WI38 (cell line): ENCODE data around the gene ITPR3.

Experiments used
- H3K4me3 ChIP-seq: 2 replicates; pipeline ENCODE4 v1.5.1; 2011; ENCODE audit warnings: low read depth, mild to moderate bottlenecking, control low read depth, low read length
- TF ChIP-seq, protein P1 (sequence below): IDR thresholded peaks from 2 replicates; pipeline ENCODE4 v1.5.1; 2012; ENCODE audit warnings: low read depth, mild to moderate bottlenecking, control low read depth, low read length

Gene ITPR3

DNA sequence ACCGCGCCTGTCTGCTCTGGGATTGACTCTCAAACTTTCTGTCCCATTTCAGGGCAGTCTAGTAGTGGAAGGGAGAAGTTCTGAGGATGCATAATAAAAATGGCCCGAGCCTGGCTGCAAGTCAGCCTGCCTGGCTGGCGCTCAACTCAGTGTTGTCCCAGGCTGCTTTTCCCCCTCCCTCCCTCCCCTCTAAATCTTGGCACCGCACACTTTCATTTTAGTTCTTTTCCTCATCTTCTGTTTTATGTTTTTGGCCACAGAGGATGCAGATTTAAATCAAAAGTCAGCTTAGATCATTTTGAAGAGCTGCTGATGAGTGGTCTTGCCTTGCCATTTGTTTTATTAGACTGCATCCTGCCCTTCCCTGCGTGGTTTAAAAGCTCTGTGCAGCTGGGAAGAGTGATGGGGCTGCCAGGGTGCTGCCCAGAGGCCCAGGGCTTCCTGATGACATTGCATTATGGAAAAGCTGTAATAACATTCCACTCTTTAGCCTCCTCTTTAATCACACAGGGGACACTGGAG lies 96.9 kb downstream of the ITPR3 start:
- TF ChIP-seq, protein P1, sequence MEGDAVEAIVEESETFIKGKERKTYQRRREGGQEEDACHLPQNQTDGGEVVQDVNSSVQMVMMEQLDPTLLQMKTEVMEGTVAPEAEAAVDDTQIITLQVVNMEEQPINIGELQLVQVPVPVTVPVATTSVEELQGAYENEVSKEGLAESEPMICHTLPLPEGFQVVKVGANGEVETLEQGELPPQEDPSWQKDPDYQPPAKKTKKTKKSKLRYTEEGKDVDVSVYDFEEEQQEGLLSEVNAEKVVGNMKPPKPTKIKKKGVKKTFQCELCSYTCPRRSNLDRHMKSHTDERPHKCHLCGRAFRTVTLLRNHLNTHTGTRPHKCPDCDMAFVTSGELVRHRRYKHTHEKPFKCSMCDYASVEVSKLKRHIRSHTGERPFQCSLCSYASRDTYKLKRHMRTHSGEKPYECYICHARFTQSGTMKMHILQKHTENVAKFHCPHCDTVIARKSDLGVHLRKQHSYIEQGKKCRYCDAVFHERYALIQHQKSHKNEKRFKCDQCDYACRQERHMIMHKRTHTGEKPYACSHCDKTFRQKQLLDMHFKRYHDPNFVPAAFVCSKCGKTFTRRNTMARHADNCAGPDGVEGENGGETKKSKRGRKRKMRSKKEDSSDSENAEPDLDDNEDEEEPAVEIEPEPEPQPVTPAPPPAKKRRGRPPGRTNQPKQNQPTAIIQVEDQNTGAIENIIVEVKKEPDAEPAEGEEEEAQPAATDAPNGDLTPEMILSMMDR: no peak
- H3K4me3 ChIP-seq: no peak overlapping the region

GRCh38 chr6:33718713-33719112 lies 97.6 kb downstream of the ITPR3 start:
- H3K4me3 ChIP-seq: no peak overlapping the region
- TF ChIP-seq, protein P1: no peak

- TF ChIP-seq, protein P1: no peak
- no peak overlapping the region for H3K4me3 ChIP-seq
These were observed 98.3 kb downstream of the ITPR3 start for GRCh38 chr6:33719326-33719987.

GRCh38 chr6:33720998-33721397 lies 99.9 kb downstream of the ITPR3 start:
- H3K4me3 ChIP-seq: no peak overlapping the region
- TF ChIP-seq, protein P1: no peak

GRCh38 chr6:33721508-33721907 lies 100.4 kb downstream of the ITPR3 start:
- no peak overlapping the region for H3K4me3 ChIP-seq
- TF ChIP-seq, protein P1: no peak

- TF ChIP-seq, protein P1: no peak
- no peak overlapping the region for H3K4me3 ChIP-seq
These were observed 101.0 kb downstream of the ITPR3 start for GRCh38 chr6:33722103-33722623.

DNA sequence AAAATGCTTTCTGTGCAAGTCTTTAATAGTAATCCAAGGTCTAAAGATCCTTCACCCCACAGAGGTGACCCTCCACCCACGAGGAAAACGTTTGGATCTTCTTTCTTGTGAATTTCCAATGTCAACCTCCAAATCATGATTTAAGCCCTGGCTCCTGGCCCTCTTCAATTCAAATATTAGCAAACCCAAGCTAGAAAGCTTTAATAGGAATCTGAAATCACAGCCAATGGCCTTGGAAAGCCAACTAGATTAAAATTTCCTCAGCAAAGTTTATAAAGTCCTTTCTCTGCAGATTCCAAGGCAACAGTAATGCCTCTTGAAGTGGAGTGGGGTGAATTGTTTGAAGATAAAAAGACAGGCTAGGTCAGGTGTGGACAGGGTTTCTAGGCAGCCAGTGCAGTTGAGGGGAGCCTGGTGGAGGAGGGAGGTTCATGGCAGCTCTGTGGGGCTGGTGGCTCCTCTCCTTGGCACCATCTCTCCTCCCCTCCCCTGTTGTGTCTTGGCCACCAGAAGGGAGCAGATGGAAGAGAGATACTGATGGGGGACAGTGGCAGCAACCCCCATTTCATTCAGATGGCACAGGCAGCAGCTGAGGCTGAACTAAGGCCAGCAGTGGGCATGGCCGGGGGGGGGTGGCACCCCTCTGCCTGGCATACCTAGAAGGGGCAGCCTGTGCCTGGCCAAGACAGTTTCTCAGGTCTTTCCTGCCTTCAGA lies 102.4 kb downstream of the ITPR3 start:
- TF ChIP-seq, protein P1: no peak
- H3K4me3 ChIP-seq: no peak overlapping the region
